Cerebellar cortex (tissue), 1 donor: ENCODE results near the gene RALGPS1.

Source experiments
- DNase-seq: peaks from one replicate; pipeline ENCODE4 v3.0.0-alpha.2; 2015; ENCODE audit warnings: low spot score

RALGPS1 gene

DNA sequence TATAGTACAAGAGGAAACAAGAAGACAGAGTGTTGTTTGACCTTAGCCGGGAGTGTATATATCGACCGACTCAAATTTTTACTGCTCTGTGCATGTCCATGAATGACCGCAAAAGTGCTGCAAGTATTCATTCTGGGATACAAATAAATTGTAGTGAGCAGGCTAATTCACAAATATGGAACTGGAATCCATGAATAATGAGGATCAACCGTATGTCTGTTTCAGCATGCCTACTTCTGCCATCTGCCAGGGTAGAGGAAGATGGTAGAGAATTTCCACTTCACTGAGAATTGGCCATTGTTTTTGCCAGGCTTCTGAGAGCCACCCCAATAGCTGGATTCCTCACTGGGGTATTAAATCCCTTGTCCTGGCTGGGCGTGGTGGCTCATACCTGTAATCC lies 8.5 kb upstream of the RALGPS1 start:
- DNase-seq = peak; percentile 70

- DNase-seq = no peak
These were observed 7.5 kb upstream of the RALGPS1 start for GRCh38 chr9:126907058-126907457.

DNA sequence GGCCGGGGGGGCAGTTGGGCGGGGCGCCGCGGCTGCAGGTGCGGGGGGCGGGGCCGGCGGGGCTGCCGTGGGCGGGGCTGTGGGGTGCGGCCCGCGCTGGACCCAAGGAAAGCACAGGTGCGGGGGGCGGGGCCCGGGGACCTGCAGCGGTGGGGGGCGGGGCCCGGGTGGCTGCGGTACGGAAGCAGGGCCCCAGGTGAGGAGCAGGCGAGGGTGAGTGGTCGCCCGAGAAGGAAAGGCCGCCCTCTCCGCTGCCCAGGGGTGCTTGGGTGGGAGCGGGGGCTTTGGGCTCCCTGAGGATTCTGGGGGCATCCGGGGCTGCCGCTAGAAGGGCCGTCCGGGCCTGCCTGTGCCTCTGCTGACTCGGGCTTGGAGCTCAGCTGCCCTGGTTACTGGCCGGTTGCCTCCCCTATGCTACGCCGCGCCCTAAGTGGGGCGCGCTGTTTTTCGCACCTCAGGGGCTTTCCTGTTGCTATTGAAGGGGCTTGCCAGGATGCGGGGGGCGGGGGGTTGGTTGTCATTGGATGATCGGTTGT lies 767 bp downstream of the RALGPS1 start:
- DNase-seq = peak; percentile 31

DNA sequence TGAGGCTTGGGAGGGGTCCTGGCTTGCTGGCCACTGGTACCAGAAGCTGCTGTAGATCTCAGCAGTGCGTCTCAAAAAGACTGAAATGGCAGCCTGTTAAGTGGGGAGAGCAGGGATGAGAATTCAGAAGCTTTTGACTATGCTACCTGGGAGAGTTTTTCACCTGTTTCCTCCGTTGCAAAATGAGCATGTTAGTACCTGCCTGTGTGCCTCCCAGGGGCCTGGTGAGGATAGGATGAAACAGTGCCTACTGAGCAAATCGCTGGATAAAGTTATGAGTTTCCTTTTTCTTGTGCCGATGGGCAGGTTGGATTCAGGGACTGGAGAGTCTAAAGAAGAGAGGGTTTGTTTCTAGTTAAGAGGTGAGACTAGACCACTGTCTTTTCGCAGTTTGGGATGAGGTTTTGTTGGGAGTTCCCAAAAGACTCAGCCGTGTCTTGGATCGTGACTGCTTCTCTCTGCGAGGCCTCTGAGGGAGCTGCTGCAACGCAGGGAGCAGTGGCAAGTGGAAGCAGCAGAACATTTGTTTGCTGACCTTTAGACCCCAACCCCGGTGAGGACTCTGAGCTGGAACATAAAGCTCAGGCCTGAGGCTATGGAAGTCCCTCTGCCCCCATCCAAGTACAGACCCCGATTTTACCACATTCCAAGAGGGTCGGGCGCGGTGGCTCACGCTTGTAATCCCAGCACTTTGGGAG lies 1.4 kb downstream of the RALGPS1 start:
- DNase-seq = peak; percentile 45

DNA sequence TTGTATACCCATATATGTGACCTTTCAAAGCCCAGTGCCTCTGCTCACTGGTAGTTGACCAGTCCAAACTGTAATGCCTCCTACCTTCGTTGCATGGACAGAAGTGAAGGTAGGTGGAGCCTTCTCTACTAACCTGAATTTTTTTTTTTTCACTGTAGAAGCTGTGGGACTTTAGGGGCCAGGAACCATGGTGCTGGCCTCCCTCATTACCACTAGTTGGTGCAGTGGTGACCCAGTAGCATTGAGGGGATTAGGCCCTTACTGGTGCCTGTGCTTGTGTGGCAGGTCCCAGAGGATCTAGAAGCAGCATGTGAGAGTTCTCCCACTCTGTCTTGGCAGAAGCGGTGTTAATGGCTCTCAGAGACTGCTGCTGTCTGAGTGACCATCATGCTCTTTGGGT lies 2.3 kb downstream of the RALGPS1 start:
- no peak for DNase-seq

DNA sequence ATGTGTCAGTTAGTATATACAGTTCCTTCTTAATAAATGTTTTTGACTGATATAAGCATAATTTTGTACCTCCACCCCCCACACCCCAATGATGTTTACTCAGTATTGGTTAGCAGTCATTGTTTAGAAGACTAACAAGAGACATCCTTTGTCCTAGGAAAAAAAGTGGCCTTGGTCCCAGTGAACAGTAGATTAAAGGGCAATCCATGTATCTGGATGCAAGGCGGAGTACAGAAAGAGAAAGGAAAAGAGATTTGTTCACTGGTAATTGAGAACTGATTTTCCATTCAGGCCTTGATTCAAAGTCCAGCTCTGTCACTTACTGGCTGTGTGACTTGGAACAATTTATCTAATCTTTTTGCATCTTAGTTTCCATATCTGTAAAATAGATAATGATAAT lies 4.6 kb downstream of the RALGPS1 start:
- no peak for DNase-seq

DNA sequence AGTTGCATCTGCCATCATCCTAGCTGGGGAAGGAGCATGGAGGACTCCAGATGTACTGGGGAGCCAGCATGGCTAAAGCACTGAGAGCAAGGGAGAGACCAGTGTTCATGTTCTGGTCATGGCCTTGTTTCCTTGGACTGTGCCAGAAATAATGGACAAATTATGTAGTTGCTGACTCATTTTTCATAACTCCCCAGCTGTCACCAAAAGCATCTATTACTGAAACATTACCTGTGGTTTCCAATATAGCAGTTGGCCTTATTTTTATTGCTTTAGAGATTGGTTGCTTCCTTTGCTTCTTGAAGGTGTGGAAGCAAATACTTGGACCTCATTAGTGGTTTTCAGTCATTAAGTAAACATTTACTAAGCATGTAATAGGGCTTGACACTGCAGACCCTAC lies 11.3 kb downstream of the RALGPS1 start:
- no peak for DNase-seq

DNA sequence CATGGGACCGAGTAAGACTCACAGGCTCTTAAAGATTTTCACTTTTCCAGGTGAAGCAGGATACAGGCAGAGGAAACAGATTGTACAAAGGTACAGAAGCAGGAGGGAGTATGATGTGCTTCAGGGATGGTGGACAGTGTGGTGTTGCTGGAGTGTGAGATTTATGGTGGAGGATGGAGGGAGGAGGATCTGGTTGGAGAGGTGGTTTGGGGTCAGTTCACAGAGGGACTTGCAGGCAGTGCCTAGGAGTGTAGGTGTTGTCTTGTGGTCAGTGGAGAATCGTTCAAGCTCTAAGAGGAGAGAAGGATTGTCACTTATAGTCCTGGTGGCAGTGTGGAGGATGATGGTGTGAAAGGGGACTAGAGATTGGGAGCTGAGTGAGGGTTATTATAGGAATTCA lies 11.8 kb downstream of the RALGPS1 start:
- no peak for DNase-seq

GRCh38 chr9:126927419-126927818 lies 12.8 kb downstream of the RALGPS1 start:
- DNase-seq = no peak

- no peak for DNase-seq
These were observed 18.3 kb downstream of the RALGPS1 start for GRCh38 chr9:126932871-126933321.

GRCh38 chr9:126933334-126933980 lies 18.9 kb downstream of the RALGPS1 start:
- no peak for DNase-seq

- no peak for DNase-seq
These were observed 19.9 kb downstream of the RALGPS1 start for GRCh38 chr9:126934441-126934840.

DNA sequence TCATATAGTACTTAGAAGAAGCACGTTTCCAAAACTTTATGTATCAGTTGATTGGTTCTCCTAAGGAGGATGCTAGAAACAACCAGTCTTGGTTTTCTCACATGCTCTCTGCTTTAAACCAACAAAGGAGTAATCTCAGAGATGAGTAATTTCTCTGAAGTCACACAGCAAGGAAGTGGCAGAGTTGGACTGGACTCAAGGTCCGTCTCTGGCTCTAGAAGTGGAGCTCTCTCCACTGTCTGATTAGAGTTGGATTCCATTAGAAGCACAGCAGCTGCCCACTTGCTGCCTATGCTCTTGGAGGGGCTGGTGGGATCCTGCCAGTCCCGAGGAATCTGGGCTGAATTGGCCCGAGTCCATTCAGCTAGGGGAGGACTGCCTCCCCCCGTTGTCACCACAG lies 21.0 kb downstream of the RALGPS1 start:
- DNase-seq = no peak

DNA sequence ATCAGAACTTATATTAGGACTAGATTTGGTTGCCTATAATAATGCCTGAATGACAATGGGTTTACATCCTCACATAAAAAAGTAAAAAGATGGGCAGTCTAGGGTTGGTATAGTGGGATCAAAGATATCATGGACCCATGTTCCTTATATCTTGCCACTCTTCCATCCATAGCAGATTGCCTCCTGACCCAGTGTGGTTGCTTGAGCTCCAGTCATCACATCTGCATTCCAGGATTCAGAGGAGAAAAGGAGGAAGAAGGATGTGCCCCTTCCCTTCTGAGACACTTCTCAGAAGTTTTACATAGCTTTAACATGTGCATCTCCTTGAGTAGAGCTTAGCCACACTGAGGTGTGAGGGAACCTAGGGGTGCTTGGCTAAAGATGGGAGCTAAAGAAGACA lies 22.9 kb downstream of the RALGPS1 start:
- no peak for DNase-seq

- no peak for DNase-seq
These were observed 23.7 kb downstream of the RALGPS1 start for GRCh38 chr9:126938327-126938726.

- DNase-seq = no peak
These were observed 25.2 kb downstream of the RALGPS1 start for GRCh38 chr9:126939821-126940221.

DNA sequence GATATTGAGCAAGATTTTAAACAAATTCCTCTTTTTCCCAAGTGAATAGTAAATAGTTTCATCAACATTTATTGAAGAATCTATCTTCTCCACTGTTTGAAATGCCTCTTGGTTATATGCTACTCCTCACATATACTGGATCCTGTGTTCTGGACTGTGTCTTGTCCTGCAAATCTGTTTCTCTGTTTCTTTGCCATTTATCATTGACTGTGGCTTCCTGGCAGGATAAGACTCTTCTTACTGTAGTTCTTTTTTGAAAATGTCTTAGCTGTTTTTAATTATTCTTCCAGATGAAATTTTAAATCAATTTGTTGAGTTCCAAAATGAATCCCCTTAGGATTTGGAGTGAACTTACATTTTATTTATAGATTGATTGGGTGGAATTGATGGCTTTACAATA lies 27.8 kb downstream of the RALGPS1 start:
- DNase-seq = no peak

- DNase-seq = no peak
These were observed 31.1 kb downstream of the RALGPS1 start for GRCh38 chr9:126945682-126946081.

- DNase-seq = no peak
These were observed 32.9 kb downstream of the RALGPS1 start for GRCh38 chr9:126947529-126947928.

DNA sequence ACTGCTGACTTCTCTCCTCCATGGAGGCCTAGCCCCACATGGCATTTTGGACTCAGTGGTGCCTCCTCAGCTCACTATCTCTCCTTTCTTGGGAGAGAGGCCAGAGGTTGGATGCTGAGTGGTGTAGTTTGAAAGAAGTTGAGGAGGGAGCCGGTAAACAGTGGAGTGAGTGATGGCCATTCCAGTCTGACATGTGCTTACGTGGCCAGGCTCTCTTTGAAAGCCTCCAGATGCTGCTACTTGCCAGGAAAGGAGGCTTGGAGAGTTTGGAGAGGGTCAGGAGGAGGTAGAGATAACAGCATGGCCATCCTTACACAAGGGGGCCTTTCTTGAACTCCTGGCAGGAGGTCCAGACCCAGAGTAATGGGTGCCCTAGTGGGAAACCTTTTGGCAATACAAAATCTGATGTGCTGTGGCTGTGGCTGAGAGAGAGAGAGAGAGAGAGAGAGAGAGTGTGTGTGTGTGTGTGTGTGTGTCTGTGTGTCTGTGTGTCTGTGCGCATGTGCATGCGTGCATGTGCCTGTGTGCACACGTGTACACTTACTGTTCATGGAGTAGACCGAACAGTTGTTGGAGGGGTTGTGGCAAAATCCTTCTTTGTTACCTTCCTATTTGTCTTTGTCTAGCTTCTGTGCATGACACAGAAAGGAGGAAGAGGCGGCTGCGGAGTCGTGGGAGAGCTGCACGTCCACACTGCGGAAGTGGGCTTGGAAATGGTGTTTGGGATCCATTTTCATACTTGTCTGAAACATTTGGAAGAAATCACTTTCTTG lies 37.8 kb downstream of the RALGPS1 start:
- DNase-seq = no peak

GRCh38 chr9:126953041-126953809 lies 38.6 kb downstream of the RALGPS1 start:
- DNase-seq = no peak

GRCh38 chr9:126955811-126956210 lies 41.2 kb downstream of the RALGPS1 start:
- no peak for DNase-seq
